Measurements from ENCODE around the gene ACAD10. TPM values are rescaled to one million over a fixed set of nuclear protein-coding genes. Genes with fewer than 3 reads are reported as not detected.

Gene ACAD10
- total RNA-seq, 1 experiment from 2014 or later, result 32.9 TPM

- Histone ChIP-seq H3K4me3 (ENCODE audit: low read depth, low read length, poor library complexity, severe bottlenecking) (no peak overlapping the region), H3K27ac (ENCODE audit: low read depth, low read length, poor library complexity, severe bottlenecking) (no peak overlapping the region), H3K36me3 (ENCODE audit: insufficient read depth, low read length, poor library complexity, severe bottlenecking) (peaks cover 22% of the 10 kb centered on the region), H3K4me1 (ENCODE audit: insufficient read depth, low read length, poor library complexity, severe bottlenecking) (no peaks in the 10 kb centered on the region), H3K9me3 (ENCODE audit: low read depth, low read length, poor library complexity, severe bottlenecking) (no peaks in the 10 kb centered on the region), H3K27me3 (replicated peaks; ENCODE audit: insufficient read depth, low read depth, low read length, poor library complexity) (no peaks in the 10 kb centered on the region)
- intact Hi-C loops (cut with micrococcal nuclease; ENCODE audit: unreplicated experiment), result no loop called here
- ChIA-PET CTCF (no interaction called here), POLR2A (ENCODE audit: low non-redundant PET) (no interaction called here)
- TF ChIP-seq EZH2 (IDR thresholded peaks at IDR 0.05; ENCODE audit: borderline replicate concordance, low read depth, low read length, poor library complexity, severe bottlenecking) (no peak), CTCF (conservative IDR thresholded peaks at IDR 0.05; ENCODE audit: low read depth, low read length) (no peak)
- no TSS peak for BruUV-seq (replicated peaks)
- DNase-seq (ENCODE audit: low spot score), result no peak
These were observed 61.5 kb downstream of the ACAD10 start for GRCh38 chr12:111747333-111747732.

GRCh38 chr12:111748151-111748672 lies 62.4 kb downstream of the ACAD10 start:
- intact Hi-C loops (cut with micrococcal nuclease; ENCODE audit: unreplicated experiment), result no loop called here
- TF ChIP-seq EZH2 (IDR thresholded peaks at IDR 0.05; ENCODE audit: borderline replicate concordance, low read depth, low read length, poor library complexity, severe bottlenecking) (no peak), CTCF (conservative IDR thresholded peaks at IDR 0.05; ENCODE audit: low read depth, low read length) (no peak)
- Histone ChIP-seq H3K9me3 (ENCODE audit: low read depth, low read length, poor library complexity, severe bottlenecking) (no peaks in the 10 kb centered on the region), H3K4me1 (ENCODE audit: insufficient read depth, low read length, poor library complexity, severe bottlenecking) (no peaks in the 10 kb centered on the region), H3K27ac (ENCODE audit: low read depth, low read length, poor library complexity, severe bottlenecking) (no peak overlapping the region), H3K4me3 (ENCODE audit: low read depth, low read length, poor library complexity, severe bottlenecking) (no peak overlapping the region), H3K36me3 (ENCODE audit: insufficient read depth, low read length, poor library complexity, severe bottlenecking) (peaks cover 22% of the 10 kb centered on the region), H3K27me3 (replicated peaks; ENCODE audit: insufficient read depth, low read depth, low read length, poor library complexity) (no peaks in the 10 kb centered on the region)
- POLR2A ChIA-PET (ENCODE audit: low non-redundant PET), result no interaction called here
- DNase-seq (ENCODE audit: low spot score), result no peak
- CTCF ChIA-PET, result no interaction called here
- BruUV-seq (replicated peaks), result no TSS peak

- BruUV-seq (replicated peaks), result no TSS peak
- Histone ChIP-seq H3K36me3 (ENCODE audit: insufficient read depth, low read length, poor library complexity, severe bottlenecking) (peaks cover 22% of the 10 kb centered on the region), H3K4me1 (ENCODE audit: insufficient read depth, low read length, poor library complexity, severe bottlenecking) (no peaks in the 10 kb centered on the region), H3K27ac (ENCODE audit: low read depth, low read length, poor library complexity, severe bottlenecking) (no peak overlapping the region), H3K27me3 (replicated peaks; ENCODE audit: insufficient read depth, low read depth, low read length, poor library complexity) (no peaks in the 10 kb centered on the region), H3K9me3 (ENCODE audit: low read depth, low read length, poor library complexity, severe bottlenecking) (no peaks in the 10 kb centered on the region), H3K4me3 (ENCODE audit: low read depth, low read length, poor library complexity, severe bottlenecking) (no peak overlapping the region)
- ChIA-PET CTCF (no interaction called here), POLR2A (ENCODE audit: low non-redundant PET) (no interaction called here)
- intact Hi-C loops (cut with micrococcal nuclease; ENCODE audit: unreplicated experiment), result no loop called here
- no peak for DNase-seq (ENCODE audit: low spot score)
- TF ChIP-seq CTCF (conservative IDR thresholded peaks at IDR 0.05; ENCODE audit: low read depth, low read length) (no peak), EZH2 (IDR thresholded peaks at IDR 0.05; ENCODE audit: borderline replicate concordance, low read depth, low read length, poor library complexity, severe bottlenecking) (no peak)
These were observed 63.0 kb downstream of the ACAD10 start for GRCh38 chr12:111748867-111749266.

Measured in A673 (cell line).